Lower lobe of right lung (tissue), 2 donors: ENCODE measurements around the gene NBAS. TPM values are rescaled to one million over a fixed set of nuclear protein-coding genes. Genes with fewer than 3 reads are reported as not detected.

Experiments
- ATAC-seq, 2 donors: fragments of 200-7000 bp; cut with Tn5 transposase; one replicate each; pipeline ENCODE4 v1.9.1; 2020 to 2022; ENCODE audit warnings: mild to moderate bottlenecking in 2 of 2, moderate library complexity in 2 of 2
- DNase-seq: peaks from one replicate; pipeline ENCODE4 v3.0.0-alpha.2; 2020
- H3K27ac ChIP-seq: fragments of 200-600 bp; one replicate; pipeline ENCODE4 v1.8.0; 2022
- H3K27me3 ChIP-seq: fragments of 200-600 bp; one replicate; pipeline ENCODE4 v1.8.0; 2022; ENCODE audit warnings: low read depth
- H3K36me3 ChIP-seq: fragments of 200-600 bp; one replicate; pipeline ENCODE4 v1.8.0; 2022; ENCODE audit warnings: mild to moderate bottlenecking
- H3K4me1 ChIP-seq: fragments of 200-600 bp; one replicate; pipeline ENCODE4 v1.8.0; 2022
- H3K4me3 ChIP-seq: fragments of 200-600 bp; one replicate; pipeline ENCODE4 v1.8.0; 2022; ENCODE audit warnings: mild to moderate bottlenecking
- H3K9me3 ChIP-seq: fragments of 200-600 bp; one replicate; pipeline ENCODE4 v1.8.0; 2022
- CTCF ChIP-seq: fragments of 200-600 bp; IDR thresholded peaks from one replicate; pipeline ENCODE4 v1.8.0; 2022; ENCODE audit warnings: antibody characterized with exemption, mild to moderate bottlenecking
- intact Hi-C: fragments of 100-400 bp; cut with DNase I; formaldehyde crosslinking; loops from one replicate; pipeline ENCODE4 v1.11.0; 2022
- total RNA-seq: library from RNA; stranded (reverse); fragmentation: NEBNext Ultra II Directional; extraction: Animal tissue kit (Norgen Biotek cat#: 25700); gene quantifications from one replicate; pipeline ENCODE4 v1.2.1, GENCODE V29; 2021
- donor health status: DM: no; HTN: yes; CAD: no; lungs with severe emphysema.

Gene NBAS
- total RNA-seq, 1 donor from 2014 or later: 42.4 TPM

- no peaks in the 10 kb centered on the region for H3K36me3 ChIP-seq
- no peak for TF ChIP-seq CTCF
- no peak overlapping the region for H3K27ac ChIP-seq
- H3K27me3 ChIP-seq: no peaks in the 10 kb centered on the region
- no peak overlapping the region for H3K4me3 ChIP-seq
- intact Hi-C loops: no loop called here
- ATAC-seq: no peak
- DNase-seq: no peak
- H3K4me1 ChIP-seq: no peaks in the 10 kb centered on the region
- no peaks in the 10 kb centered on the region for H3K9me3 ChIP-seq
Measured at GRCh38 chr2:15241929-15242328, 319.2 kb downstream of the NBAS start.

GRCh38 chr2:15241201-15241600 lies 319.9 kb downstream of the NBAS start:
- no peak for TF ChIP-seq CTCF
- H3K4me3 ChIP-seq: no peak overlapping the region
- H3K9me3 ChIP-seq: no peaks in the 10 kb centered on the region
- ATAC-seq: no peak
- H3K27me3 ChIP-seq: no peaks in the 10 kb centered on the region
- no peak overlapping the region for H3K27ac ChIP-seq
- H3K36me3 ChIP-seq: no peaks in the 10 kb centered on the region
- H3K4me1 ChIP-seq: no peaks in the 10 kb centered on the region
- intact Hi-C loops: no loop called here
- no peak for DNase-seq

DNA sequence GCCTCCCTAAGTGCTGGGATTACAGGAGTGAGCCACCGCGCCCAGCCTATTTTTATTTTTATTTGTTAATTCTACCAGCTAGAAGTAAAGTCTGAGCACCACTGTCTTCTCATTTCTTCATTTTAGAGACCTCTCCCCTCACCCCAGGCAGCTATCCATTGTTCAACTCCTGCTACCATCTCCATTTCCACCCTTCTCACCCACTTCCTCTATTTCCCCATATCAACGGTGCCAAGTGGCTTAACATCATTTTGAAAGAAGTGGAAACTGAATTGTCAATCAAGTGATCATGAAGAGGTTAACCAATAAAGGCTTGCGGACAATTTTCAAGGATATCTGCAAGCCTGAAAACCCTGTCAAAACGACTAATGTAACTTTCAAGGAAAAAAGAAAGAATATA lies 323.1 kb downstream of the NBAS start:
- Histone ChIP-seq H3K36me3 (peaks cover 16% of the 10 kb centered on the region), H3K27ac (no peak overlapping the region), H3K4me3 (no peak overlapping the region), H3K9me3 (no peaks in the 10 kb centered on the region), H3K4me1 (no peaks in the 10 kb centered on the region), H3K27me3 (no peaks in the 10 kb centered on the region)
- no peak for DNase-seq
- no peak for TF ChIP-seq CTCF
- ATAC-seq: no peak
- intact Hi-C loops: no loop called here

GRCh38 chr2:15230599-15231192 lies 330.4 kb downstream of the NBAS start:
- ATAC-seq: no peak
- no peak for TF ChIP-seq CTCF
- intact Hi-C loops: no loop called here

DNA sequence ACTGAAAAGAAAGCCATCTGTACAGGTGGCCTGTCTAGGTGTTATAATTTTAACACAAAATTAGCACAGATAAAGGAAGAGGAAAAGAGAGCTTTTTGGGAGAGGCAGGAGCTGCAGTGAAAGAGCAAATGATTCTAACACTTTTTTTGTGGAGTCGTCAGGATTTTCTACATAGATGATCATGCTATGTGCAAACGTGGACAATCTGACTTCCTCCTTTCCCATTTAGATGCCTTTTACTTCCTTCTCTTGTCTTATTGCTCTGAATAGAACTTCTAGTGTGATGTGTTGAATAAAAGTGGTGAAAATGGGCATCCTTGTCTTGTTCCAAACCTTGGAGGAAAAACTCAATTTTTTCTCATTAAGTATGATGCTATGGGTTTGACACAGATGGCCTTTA lies 334.5 kb downstream of the NBAS start:
- H3K27me3 ChIP-seq: no peaks in the 10 kb centered on the region
- ATAC-seq: no peak
- no peaks in the 10 kb centered on the region for H3K4me1 ChIP-seq
- DNase-seq: no peak
- no peaks in the 10 kb centered on the region for H3K9me3 ChIP-seq
- no peak overlapping the region for H3K27ac ChIP-seq
- no peak overlapping the region for H3K4me3 ChIP-seq
- H3K36me3 ChIP-seq: peaks cover 10% of the 10 kb centered on the region
- intact Hi-C loops: no loop called here
- no peak for TF ChIP-seq CTCF

More at GRCh38 chr2:15230599-15231192, 330.4 kb downstream of the NBAS start:
- no peaks in the 10 kb centered on the region for H3K9me3 ChIP-seq
- H3K4me1 ChIP-seq: no peaks in the 10 kb centered on the region
- no peak overlapping the region for H3K4me3 ChIP-seq
- no peak overlapping the region for H3K27ac ChIP-seq
- H3K27me3 ChIP-seq: no peaks in the 10 kb centered on the region
- no peak for DNase-seq
- H3K36me3 ChIP-seq: peaks cover 34% of the 10 kb centered on the region
